GM18873 (cell line): ENCODE data around the gene FOXL3.
"Not testable (repeated sequence)": the region's sequence is repeated elsewhere in the genome, so short reads cannot be mapped to it uniquely, and the experiment has no call there.

Source experiments
- ATAC-seq: cut with Tn5 transposase; IDR thresholded peaks from one replicate; pipeline ENCODE4 v1.9.1; 2021; ENCODE audit warnings: mild to moderate bottlenecking, moderate library complexity, moderate number of reproducible peaks; ENCODE audit not compliant: unreplicated experiment, low FRiP score

FOXL3 gene

DNA sequence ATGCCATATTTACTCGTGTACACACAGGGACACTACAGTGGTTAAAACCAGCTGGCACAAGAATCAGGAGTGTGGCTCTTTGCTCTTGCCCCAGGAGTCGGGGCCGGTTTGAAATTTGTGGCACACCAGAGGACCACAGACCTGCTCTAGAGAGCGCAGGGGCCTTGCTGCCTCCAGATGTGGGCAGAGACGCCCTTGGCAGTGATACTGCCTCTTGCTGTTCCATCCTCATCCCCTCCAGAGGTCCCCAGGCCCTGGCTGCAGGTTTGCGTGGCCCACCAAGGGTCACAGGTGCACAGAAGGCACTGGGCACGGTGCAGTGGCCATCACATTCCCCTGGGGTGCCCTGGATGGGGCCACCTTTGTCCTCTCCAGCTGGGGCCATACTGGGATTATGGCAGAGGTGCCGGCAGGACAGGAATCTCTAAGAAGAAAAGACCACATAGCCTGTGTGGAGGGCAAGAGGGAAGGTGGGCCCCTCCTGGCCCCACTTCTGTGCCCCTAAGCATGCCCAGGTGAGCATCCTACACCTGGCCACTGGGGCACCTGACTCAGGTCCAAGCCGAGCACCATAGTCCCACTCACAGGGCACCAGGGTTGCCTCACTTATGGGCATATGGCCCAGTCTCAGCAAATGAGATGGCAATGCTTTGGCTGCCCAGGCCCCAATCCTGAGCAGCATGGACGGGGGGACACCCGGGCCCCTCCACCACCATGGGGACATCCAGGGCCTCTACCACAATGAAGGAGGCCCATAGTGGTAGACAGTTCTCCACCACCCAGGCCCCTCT, 45.6 kb downstream of the FOXL3 start:
- no peak for ATAC-seq

DNA sequence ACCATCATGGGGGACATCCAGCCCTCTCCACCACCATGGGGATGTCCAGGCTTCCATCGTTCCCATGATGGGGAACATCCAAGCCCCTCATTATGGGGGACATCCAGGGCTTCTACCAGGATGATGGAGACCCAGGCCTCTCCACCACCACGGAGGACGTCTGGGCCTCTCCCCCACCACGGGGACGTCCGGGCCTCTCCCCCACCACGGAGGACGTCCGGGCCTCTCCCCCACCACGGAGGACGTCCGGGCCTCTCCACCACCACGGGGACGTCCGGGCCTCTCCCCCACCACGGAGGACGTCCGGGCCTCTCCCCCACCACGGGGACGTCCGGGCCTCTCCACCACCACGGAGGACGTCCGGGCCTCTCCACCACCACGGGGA, 46.2 kb downstream of the FOXL3 start:
- not testable (repeated sequence) for ATAC-seq

DNA sequence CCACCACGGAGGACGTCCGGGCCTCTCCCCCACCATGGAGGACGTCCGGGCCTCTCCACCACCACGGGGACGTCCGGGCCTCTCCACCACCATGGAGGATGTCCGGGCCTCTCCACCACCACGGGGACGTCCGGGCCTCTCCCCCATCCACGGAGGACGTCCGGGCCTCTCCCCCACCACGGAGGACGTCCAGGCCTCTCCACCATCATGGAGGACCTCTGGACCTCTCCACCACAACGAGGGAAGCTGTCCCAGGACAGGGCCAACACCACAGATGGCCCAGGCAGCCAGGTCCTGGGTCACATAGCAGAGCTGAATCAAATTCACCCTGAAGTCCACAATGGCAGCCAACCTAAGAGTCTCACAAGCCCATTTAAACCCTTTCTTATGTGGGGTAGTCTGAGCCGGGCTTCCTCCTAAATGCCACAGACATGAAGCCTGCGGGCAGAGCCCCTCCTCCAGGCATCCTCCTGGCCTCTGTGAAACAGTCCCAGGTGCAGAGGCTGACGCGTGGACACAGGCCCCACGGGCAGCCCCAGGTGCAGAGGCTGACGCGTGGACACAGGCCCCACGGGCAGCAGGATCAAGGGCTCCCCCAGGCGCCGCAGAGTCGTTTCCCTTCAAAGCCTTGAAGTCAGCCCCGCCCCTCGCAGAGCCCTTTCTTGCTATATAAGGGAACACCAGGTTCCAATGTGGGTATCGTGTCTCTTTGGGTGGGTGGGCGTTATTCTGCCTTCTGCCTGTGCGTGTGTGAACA, 47.0 kb downstream of the FOXL3 start:
- ATAC-seq: no peak

DNA sequence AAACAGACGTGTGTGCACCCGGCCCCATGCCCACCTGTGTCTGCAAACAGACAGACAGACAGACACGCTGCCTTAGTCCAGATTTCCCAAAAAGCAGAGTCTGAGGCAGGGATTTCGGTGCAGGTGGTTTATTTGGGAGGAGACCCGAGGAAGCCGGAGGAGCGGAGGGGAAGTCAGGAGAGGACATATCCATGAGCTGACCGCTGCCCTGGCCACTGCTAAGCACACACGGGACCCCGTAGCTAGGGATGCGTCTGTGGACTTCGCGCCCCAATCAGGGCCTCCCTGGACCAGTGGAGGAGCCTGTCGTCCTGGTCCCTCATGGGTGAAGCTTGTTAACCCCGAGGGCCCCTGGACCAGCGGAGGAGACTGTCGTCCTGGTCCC, 47.6 kb downstream of the FOXL3 start:
- no peak for ATAC-seq

DNA sequence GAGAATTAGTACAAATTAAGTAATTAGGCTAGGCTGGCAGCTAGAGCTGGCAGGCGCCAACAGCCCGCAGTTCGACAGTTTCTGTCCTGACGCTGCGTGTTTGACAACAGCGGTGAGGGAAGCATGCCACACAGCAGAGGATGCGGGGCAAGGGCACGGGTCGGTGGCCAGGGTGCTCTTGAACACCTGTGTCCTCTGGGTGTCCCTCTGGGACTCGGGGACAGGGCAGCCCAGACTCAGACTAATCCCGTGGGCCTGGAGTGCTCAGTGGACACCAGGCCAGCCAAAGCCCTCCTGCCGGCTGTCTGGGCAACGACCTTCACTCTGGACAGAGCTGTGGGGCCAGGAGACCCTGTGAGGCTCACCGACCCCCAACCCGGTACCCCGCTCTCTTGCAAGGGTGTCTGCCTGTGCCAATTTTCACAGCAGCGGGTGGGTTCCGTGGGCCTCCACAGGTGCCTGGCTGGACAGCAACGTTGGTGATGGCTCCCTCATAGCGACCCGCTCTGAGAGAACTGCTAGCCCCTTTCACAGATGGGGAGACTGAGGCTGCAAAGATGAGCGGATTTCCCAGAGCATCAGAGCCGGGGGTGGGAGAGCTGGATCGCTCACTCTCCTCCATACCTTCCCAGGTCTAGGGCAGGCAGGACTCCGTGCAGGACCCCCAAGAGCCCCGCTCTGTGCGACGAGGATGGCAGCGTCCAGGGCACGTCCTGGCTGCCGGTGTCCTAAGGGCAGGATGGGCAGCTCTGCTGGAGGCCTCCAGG, 48.5 kb downstream of the FOXL3 start:
- ATAC-seq: no peak

DNA sequence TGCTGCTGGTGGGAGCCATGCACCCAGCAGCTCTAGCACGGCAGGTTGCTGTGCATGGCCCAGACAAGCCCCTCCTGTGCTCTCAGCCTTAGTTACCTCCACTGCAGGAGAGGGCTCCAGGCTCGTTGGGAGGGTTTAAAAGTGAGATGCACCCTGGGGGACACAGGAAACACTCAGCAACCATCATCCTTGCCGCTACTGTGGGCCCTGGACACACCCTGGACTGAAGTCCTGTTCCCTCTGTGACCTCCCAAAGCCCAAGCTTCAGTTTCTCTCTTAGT, 49.0 kb downstream of the FOXL3 start:
- no peak for ATAC-seq

DNA sequence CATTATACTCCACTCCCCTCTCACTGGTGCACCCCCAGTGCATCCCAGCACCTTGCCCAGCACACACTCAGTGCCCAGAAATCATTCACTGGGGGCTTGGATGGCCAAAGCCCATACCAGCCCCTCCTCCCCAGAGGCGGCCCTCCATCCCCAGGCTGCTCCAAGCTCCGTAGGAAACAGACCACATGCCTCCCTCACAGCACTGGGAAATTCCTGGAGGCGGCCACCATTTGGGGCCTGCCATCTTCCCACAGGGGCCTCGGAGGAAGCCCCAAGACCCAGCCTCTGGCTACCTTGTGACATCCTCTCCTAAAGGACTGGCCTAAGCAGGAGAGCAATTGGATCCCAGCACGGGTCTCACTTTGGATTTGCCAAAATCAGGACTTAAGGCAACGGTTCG, 49.7 kb downstream of the FOXL3 start:
- ATAC-seq: no peak

DNA sequence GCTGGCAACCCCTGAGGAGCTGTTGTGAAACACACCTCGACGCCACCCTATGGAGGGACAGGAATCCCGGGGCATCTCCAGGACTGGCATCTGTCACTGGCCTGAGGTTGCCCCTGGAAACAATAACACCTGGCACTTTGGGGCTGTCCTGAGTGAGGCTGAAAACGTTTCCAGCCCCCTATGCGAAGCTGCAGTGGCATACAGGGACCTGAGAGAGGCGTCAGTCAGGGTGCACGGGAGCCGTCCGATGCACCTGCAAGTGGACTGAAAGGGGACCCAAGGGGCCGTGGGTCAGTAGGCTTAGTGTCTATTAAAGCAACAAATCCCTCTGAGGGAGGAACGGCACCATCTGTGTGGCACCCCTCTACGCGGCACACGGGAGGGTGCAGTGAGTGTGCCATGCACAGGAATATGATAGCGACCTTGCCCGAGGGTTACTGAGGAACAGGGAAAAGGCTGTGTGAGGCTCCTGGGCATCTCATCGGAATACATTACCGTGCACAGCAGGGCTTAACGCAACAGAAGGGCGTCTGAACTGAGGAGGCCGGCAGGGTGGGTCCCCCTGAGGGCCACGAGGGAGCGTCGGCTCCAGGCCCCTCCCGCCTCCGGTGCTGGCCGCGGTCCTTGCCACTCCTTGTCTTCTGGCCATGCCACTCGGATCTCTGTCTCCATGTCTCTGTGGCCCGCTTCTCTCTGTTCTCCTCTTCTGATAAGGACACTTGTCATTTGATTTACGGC, 50.4 kb downstream of the FOXL3 start:
- no peak for ATAC-seq
